Astrocyte of the spinal cord (primary cell): ENCODE data around the gene PGAM1.
"Not testable (repeated sequence)": the region's sequence is repeated elsewhere in the genome, so short reads cannot be mapped to it uniquely, and the experiment has no call there.

Experiments used
- DNase-seq: peaks from one replicate; pipeline ENCODE4 v3.0.0; 2011; ENCODE audit warnings: low read depth, low spot score
- H3K4me3 ChIP-seq: 2 replicates; pipeline ENCODE4 v1.5.1; 2011; ENCODE audit warnings: low read depth, mild to moderate bottlenecking, low read length, moderate library complexity
- in situ Hi-C: cut with HindIII; loops from 2 replicates; pipeline ENCODE4 v1.10.0; 2017; ENCODE audit warnings: low sequenced_read_pairs
- TF ChIP-seq, protein P1 (sequence below): IDR thresholded peaks from 2 replicates; pipeline ENCODE4 v1.5.1; 2012; ENCODE audit warnings: low read depth, mild to moderate bottlenecking, low read length, inconsistent platforms

Gene PGAM1

DNA sequence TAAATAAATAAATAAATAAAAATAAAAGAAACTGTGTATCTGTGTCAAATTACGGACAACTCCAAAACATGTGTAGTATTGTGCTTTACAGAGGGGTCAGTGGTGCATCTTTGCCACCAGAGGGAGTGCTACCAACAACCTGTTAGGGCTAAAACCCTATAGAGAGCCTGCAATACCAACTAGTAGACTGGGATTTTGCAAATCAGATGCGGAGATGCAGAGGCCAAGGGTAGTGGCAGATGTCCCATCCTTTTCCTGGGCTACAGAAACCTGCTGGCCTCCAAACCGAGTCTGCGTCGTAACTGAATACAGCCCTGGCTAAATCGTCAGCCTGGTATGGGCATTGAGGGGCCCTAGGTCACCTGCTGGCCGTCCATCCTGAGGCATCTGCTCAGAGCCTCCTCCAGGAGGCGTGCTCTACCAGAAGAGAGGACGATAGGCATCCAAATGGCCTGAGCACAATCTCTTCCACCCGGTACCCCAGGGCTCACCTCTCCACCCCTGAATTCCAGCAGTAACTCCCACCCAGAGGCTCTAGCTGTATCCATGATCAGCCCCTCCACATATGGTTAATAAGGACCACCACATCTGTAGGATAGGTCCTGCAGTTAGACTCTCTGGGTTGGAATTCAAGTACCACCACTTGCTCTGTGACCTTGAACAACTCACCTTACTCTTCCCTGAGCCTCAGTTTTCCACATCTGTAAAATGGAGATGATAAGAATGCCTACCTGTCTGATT is 18.6 kb upstream of the PGAM1 start:
- TF ChIP-seq, protein P1, sequence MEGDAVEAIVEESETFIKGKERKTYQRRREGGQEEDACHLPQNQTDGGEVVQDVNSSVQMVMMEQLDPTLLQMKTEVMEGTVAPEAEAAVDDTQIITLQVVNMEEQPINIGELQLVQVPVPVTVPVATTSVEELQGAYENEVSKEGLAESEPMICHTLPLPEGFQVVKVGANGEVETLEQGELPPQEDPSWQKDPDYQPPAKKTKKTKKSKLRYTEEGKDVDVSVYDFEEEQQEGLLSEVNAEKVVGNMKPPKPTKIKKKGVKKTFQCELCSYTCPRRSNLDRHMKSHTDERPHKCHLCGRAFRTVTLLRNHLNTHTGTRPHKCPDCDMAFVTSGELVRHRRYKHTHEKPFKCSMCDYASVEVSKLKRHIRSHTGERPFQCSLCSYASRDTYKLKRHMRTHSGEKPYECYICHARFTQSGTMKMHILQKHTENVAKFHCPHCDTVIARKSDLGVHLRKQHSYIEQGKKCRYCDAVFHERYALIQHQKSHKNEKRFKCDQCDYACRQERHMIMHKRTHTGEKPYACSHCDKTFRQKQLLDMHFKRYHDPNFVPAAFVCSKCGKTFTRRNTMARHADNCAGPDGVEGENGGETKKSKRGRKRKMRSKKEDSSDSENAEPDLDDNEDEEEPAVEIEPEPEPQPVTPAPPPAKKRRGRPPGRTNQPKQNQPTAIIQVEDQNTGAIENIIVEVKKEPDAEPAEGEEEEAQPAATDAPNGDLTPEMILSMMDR = peak; percentile 76
- in situ Hi-C loops = no loop called here
- H3K4me3 ChIP-seq = no peak overlapping the region
- DNase-seq = peak; percentile 78

DNA sequence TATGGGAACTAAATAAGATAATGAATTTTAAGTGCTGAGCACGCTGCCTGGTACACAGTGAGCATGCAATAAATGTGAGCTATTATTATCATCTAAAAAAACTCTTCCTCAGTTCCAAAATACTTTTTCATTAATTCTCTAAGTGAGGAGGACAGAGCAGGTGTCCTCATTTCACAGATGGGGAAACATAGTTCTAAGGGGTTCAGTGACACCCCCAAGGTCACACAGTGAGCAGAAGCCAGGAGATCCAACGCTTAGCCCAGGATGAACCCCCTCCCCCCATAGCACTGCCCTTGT is 18.1 kb upstream of the PGAM1 start:
- no peak overlapping the region for H3K4me3 ChIP-seq
- DNase-seq = no peak
- TF ChIP-seq, protein P1 = no peak
- in situ Hi-C loops = no loop called here

DNA sequence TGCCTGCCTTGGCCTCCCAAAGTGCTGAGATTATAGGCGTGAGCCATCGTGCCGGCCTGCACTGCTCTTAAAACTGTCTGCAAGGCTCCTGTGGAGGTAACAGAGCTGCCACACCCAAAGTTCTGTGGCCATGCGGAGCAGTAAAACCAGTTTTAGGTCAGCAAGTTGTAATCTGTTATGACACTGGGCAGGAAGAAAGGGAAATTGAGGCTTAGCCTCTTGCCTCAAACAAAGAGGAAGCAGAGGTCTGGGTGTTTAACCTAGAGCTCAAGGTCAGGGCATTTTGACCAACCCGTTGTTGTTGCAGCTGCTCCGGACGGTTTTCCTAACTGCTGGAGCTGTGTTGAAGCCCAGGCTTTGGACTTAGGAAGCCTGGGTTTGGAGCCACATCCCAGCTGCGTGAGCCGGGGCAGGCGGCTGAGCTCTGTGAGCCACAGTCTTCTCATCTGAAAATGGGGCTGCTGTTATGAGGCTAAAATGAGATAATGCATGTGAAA is 17.4 kb upstream of the PGAM1 start:
- TF ChIP-seq, protein P1 = no peak
- no peak for DNase-seq
- in situ Hi-C loops = no loop called here
- no peak overlapping the region for H3K4me3 ChIP-seq

DNA sequence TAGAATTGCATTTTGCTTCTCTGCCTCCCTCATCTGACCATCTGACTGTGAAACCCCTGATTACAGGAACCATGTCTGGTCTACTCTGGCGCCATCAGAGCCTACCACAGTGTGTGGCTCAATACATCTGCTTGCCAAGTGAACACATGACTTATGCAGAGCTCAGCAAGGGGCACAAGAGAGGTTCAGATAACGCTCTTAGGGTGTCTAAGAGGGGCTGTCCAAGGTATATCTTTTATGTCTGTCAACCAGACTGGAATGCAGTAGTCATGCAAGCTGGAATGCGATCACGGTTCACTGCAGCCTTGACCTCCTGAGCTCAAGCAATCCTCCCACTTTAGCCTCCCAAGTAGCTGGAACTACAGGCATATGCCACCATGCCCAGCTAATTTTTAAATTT is 14.6 kb upstream of the PGAM1 start:
- no peak overlapping the region for H3K4me3 ChIP-seq
- peak; percentile 13 for DNase-seq
- TF ChIP-seq, protein P1 = no peak
- in situ Hi-C loops = no loop called here

DNA sequence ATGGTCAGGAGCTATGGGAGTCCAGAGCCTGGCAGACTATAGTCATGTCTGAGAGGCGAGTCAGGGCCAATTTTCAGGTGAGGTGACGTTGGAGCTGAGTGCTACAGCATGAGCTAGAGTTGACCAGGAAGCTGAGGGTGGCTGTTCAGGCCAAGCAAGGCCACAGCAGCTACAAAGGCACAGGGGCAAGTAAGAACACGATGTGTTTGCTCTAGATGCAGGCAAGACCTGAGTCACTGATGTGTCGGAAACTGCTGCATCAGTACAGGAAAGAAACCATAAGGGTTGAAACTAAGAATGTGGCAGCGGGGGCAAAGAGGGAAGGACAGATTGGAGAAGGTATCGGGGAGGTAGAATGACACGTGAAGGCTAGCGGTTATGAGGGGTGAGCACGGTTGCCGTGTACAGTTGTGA is 13.1 kb upstream of the PGAM1 start:
- no peak for DNase-seq
- TF ChIP-seq, protein P1 = no peak
- H3K4me3 ChIP-seq = no peak overlapping the region
- in situ Hi-C loops = no loop called here

DNA sequence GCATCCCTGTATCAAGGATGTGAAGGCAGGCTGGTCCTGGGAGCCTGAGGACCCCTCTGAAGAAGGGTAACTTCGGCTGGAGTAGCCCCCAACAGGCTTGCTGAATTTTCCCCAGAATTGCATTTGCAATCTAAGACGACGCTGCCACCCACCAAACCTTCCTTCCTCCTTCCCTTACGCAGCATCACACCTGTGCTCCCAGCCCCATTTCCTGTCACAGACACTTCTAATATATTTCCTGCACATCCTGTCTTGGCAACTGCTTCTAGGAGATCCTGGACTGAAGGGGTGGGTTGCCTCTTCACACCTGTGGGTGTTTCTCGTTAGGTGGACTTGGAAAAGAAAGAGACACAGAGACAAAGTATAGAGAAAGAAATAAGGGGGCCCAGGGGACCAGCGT is 9.4 kb upstream of the PGAM1 start:
- no peak overlapping the region for H3K4me3 ChIP-seq
- in situ Hi-C loops = no loop called here
- TF ChIP-seq, protein P1 = no peak
- DNase-seq = no peak

DNA sequence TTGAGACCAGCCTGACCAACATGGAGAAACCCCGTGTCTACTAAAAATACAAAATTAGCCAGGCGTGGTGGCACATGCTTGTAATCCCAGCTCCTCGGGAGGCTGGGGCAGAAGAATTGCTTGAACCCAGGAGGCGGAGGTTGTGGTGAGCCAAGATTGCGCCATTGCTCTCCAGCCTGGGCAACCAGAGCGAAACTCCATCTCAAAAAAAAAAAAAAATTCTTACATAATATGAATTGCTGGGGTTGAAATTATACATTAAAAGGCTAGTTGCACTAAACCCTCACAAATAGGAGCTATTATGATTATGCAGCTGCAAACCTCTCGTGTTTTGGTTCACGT is 2.3 kb upstream of the PGAM1 start:
- in situ Hi-C loops, DNase-seq, H3K4me3 ChIP-seq: not testable (repeated sequence)
